HT1080 (cell line): ENCODE measurements around the gene ZSWIM3. TPM values are rescaled to one million over a fixed set of nuclear protein-coding genes. Genes with fewer than 3 reads are reported as not detected.
"Not testable (repeated sequence)": the region's sequence is repeated elsewhere in the genome, so short reads cannot be mapped to it uniquely, and the experiment has no call there.

Source experiments
- DNase-seq: peaks from one replicate; pipeline ENCODE4 v3.0.0-alpha.2; 2015; ENCODE audit warnings: low read depth
- total RNA-seq: library from RNA; depleted of rRNA; stranded (reverse); fragments of >200 nt; shearing (Covaris generic); gene quantifications from 2 replicates; pipeline ENCODE4 v1.2.3, GENCODE V29; 2014

Gene ZSWIM3
- total RNA-seq, 1 experiment from 2014 or later = 6.0 TPM

DNA sequence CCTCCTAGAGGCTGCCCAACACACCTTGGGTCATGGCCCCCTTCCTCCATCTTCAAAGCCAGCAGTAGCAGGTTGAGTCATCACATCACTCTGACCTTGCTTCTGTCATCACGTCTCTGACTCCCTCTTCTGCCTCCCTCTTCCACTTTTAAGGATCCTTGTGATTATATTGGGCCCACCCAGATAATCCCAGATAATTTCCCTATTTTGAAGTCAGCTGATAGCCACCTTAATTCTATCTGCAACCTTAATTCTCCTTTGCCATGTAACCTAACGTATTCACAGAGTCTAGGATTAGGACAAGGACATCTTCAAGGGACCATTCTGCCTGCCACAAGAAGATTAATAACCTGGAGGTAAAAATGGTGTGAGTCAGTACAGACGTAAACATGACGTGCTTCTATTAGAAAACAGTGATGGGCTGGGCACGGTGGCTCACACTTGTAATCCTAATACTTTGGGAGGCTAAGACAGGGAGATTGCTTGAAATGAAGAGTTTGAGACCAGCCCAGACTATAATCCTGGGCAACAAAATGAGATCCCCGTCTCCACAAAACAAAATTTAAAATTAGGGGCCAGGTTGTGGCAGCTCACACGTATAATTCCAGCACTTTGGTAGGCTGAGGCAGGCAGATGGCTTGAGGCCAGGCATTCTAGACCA, 3.3 kb downstream of the ZSWIM3 start:
- peak; percentile 25 for DNase-seq

DNA sequence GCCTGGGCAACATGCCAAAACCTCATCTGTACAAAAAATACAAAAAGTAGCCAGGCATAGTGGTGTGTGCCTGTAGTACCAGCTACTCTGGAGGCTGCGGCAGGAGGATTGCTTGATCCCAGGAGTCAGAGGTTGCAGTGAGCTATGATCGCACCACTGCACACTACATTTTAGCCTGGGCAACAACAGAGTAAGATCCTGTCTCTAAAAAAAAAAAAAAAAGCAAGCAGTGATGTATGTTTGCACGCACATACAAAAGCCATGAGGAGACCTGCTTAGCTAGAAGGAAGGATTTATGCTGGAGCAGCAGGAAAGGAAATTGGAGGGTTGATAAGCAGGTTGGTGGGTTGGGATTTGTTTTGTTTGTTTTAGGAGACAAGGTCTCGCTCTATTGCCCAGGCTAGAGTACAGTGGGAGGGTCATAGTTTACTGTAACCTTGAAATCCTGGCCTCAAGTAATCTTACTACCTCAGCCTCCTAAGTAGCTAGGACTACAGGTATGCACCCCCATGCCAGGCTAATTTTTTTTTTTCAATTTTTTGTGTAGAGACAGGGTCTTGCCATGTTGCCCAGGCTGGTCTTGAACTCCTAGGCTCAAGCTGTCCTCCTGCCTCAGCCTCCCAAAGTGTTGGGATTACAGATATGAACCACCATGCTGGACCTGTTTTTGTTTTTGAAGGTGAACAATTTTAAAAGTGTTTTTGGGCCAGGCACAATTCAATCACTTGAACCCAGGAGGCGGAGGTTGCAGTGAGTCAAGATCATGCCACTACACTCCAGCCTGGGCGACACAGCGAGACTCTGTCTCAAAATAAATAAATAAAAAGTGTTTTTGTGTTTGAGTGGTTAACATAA, 4.0 kb downstream of the ZSWIM3 start:
- DNase-seq = peak; percentile 17

DNA sequence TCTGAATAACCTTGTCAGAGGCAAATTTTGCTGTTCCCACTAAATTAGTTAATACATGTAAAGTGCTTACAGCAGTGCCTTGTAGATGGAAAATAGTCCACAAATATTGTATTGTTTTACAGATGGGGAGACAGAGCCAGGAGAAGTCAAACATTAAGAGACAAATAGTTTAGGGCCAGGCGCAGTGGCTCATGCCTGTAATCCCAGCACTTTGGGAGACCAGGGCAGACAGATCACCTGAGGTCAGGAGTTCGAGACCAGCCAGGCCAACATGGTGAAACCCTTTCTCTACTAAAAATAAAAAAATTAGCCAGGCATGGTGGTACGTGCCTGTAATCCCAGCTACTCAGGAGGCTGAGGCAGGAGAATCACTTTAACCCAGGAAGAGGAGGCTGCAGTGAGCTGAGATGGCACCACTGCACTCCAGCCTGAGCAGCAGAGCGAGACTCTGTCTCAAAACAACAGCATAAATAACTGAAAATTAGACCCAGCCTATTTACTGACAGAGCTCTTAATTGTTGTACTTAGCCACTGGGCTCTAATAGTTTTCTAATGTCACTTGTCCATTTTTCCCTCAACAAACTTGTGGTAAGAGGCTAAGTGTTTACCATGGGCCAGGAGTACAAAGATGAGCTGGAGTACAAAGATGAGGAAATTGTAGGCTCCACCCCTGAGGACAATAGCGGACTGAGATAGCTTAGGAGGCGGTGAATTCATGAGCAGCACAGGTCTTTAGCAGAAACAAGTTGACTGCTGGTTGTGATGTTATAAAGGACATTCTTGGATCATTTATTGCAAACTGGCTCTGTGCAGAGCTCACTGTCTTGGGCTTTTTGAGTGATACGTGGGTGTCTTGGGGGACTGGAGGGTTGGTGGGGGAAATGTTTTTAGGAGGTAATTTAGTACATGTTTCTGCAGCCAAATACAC, 6.4 kb downstream of the ZSWIM3 start:
- DNase-seq = no peak

GRCh38 chr20:45866454-45866853, 9.0 kb downstream of the ZSWIM3 start:
- no peak for DNase-seq

DNA sequence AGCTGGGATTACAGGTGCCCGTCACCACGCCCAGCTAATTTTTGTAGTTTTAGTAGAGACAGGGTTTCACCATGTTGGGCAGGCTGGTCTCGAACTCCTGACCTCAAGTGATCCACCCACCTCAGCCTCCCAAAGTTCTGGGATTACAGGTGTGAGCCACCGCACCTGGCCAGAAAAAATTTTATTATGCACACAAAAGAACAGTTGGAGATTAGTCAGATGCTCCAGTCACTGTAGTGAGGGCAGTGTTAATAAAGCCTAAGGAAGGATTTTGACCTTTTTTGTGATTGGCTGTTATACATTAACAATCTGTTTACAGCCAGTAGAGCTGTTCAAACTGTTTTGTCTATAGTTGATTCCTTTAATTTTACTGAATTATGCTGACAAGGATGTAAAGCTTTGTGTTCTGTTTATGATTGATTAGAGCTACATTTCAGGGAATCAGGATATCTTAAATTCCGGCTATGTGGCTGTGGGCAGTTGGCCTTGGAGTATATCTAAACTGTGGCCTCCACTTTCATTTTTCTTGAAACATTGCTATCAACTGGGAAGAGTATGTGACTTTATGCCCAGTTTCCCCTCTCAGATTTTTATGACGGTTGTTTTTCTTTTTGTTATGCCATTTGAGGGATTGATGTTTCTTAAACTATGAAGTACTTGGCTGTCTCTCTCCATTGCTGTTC, 9.9 kb downstream of the ZSWIM3 start:
- no peak for DNase-seq

DNA sequence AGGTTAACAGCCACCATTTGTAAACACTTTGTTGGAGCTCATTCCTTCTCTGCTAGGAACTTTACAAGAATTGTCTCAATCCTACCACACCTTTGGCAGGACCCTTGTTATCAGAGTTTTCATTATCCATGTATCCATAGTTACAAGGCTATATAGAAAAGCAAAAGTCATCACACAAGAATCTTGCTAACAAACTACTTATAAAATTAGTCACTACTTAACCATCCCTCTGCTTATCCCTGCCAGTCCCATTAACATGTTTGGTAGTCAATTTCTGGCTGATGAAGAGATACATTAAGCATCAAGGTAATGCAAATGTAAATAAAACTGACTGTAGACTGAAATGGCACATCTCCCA, 10.4 kb downstream of the ZSWIM3 start:
- peak; percentile 71 for DNase-seq

DNA sequence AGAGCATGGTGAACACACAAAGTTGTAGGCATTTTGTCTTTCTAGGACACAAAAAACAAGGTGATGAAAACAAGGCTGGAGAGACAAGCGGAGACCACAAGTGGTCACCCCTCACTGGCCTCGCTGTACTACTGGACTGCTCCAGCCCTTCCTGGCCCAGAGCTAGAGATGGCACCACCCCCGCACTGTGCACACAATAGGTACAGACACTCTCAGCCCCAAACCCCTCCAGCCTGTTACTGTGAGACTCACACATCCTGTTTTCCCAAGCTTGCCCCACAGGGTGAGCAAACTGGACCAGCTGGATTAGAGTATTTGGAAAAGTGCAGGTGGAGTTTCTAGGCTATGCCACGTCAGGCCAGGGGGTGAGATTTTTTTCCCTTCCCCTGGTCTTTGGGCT, 15.2 kb downstream of the ZSWIM3 start:
- no peak for DNase-seq

GRCh38 chr20:45873409-45874103, 16.1 kb downstream of the ZSWIM3 start:
- DNase-seq = no peak

DNA sequence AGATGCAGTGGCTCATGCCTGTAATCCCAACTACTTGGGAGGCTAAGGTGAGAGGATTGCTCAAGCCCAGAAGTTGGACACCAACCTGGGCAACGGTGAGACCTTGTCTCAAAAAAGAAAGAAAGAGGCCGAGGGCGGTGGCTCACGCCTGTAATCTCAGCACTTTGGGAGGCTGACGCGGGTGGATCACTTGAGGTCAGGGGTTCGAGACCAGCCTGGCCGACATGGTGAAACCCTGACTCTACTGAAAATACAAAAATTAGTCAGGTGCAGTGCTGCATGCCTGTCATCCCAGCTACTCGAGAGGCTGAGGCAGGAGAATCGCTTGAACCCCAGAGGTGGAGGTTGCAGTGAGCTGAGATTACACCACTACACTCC, 16.7 kb downstream of the ZSWIM3 start:
- DNase-seq = not testable (repeated sequence)

DNA sequence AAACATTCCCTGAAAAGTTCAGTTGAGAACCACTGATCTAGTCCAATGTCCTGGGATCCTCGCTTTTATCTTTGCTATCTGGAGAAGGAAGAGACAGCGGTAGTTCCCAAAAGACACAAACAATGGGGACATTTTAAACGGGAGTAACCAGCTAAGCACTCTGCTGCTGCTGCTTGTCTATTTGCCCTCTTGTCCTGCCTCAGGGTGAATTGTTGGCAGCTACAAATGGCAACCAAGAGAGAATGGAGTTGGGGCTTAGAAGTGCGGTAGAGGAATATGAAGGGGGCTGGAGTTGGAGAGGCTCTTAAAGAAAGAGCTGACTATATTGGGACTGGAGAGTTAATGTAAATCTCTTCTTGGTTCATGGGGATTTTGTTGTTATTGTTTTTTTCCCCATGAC, 17.2 kb downstream of the ZSWIM3 start:
- DNase-seq = no peak

- DNase-seq = no peak
Observed at GRCh38 chr20:45878076-45878761, 20.8 kb downstream of the ZSWIM3 start.

DNA sequence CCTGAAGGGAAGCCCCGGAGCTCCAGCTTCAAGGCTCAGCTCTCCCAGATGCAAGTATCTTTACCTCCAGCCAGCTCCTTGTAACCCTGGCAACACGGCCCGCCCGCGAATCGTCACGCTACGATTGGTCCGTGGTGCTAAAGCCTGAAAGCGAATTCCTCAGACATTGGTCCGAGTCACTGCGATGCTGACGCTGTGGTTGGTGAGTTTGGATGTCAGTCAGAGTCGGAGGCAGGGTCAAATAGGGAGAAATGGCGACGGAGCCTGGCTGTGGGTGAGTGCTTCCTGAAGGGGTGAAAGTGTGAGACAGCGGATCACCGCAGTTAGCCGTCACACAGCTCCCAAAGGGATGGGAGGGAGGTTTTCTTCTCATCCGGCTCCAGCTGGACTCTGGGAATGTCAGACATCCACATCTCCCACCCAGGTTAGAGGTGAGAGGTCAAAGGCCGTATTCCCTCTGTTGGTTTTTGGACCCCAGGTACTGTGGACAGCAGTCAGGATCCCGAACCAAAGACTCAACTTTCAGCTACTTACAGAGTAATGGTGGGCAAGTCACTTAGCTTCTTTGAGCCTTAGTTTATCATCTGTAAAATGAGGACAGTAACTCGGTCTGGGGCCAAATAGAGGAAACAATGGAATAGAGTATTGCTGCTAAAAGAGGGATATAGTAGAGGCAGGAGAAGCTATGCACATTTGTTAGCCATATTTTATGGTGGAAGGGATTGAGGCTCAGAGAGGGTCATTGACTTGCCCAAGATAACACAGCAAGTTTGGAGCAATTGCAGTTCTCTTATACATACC, 23.8 kb downstream of the ZSWIM3 start, which contains the start of gene ZSWIM1:
Gene ZSWIM1 (plus strand): TSS at position 240 of the 801 bp plus-strand sequence. CDS start 1,366 bp downstream, outside the sequence.
- DNase-seq = peak; percentile 99

DNA sequence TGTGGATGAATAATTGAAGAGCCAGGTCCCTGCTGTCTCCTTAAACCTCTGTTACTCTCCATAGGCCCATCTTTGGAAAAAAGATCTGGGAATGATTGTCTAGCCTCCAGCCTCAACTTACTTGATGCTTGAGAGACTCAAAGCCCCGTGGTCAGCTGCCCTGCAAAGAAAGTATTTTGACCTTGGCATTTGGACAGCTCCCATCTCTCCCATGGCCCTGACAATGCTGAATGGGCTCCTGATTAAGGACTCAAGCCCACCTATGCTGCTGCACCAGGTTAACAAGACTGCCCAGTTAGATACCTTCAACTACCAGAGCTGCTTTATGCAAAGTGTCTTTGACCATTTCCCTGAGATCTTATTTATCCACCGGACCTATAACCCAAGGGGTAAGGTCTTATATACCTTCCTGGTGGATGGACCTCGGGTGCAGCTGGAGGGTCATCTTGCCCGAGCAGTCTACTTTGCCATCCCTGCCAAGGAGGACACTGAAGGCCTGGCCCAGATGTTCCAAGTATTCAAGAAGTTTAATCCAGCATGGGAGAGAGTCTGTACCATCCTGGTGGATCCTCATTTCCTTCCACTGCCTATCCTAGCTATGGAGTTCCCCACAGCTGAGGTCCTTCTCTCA, 25.2 kb downstream of the ZSWIM3 start:
- DNase-seq = no peak

DNA sequence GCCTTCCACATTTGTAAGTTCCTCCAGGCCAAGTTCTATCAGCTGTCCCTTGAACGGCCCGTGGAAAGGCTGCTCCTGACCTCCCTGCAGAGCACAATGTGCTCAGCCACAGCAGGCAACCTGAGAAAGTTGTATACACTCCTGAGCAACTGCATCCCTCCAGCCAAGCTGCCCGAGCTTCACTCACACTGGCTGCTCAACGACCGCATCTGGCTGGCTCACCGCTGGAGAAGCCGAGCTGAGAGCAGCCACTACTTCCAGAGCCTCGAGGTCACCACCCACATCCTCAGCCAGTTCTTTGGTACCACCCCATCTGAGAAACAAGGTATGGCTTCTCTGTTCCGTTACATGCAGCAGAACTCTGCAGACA, 25.7 kb downstream of the ZSWIM3 start:
- no peak for DNase-seq

GRCh38 chr20:45886590-45887345, 29.4 kb downstream of the ZSWIM3 start:
- no peak for DNase-seq

DNA sequence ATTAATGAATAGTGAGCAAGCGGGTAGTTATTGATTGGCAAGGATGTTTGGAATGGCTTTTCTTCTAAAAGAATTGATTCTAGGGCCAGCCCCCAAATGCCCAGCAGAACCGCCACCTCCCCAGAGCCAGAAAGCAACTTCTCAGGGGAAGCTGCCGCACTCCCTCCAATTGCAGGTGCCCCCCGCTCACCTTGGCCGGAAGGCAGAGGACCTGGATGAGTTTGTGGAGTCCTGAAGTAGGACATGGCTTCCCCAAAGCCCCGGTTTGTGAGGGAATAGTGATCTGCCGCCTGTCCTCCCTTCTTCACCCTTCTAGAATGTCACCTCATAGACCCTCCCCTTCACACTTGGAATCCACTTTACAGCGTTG, 29.9 kb downstream of the ZSWIM3 start, which contains the start of gene SPATA25:
Gene SPATA25 (minus strand): TSS at position 277 of the 370 bp plus-strand sequence. CDS start 32 bp downstream, at position 245.
- DNase-seq = no peak

DNA sequence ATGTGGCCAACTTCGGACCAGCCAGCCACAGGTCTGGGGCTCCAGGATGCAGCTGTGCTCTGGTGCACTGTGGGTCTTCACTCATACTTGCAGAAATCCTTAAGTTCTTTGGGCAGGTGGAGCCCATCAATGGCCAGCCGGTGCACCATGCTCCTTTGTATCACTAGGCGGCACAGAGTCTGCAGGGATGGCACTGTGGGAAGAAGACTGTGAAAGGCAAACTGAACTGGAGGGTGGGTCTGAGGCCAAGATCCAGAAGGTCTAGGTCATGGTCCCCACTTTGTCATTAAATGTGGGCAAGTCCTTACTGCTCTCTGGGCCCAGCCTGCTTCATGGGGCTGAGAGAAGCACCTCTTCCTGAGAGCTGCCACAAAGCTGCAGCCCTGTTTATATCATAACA, 31.3 kb downstream of the ZSWIM3 start:
- DNase-seq = no peak
